Mammary epithelial cell (primary cell): Measurements from ENCODE around the gene CIDEC.

Source experiments
- EZH2 ChIP-seq: IDR thresholded peaks from 2 replicates; pipeline ENCODE4 v1.6.1; 2012; ENCODE audit warnings: low read length, inconsistent platforms, borderline replicate concordance
- TF ChIP-seq, protein P1 (sequence below), 2 donors: IDR thresholded peaks in 1 of 2; conservative IDR thresholded peaks in 1 of 2; 2 replicates each; pipeline ENCODE4 v1.5.1; 2011 to 2012; ENCODE audit warnings: inconsistent platforms in 2 of 2, low read length in 2 of 2, mild to moderate bottlenecking in 2 of 2, control low read depth in 1 of 2, low read depth in 1 of 2; ENCODE audit not compliant: insufficient read depth in 1 of 2; ENCODE audit errors: extremely low read depth in 1 of 2

DNA sequence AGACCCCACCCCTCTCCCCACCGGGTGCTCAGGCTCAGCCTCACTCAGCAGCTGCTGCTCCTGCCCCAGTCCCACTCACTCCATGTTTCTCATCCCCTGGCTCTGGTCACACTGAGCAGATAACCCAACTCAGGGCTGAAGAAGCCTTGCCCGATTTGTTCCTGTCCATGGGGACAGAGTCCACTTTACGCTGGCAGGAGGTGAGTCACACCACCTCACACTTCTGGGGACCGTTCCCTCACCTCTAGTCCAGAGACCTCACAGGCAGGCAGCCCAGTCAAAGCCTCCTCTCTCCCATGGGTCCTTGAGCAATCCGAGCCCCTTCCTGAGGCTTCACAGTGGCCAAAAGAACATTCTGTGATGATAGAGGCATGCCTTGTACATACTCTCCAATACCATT, 1.4 kb downstream of the CIDEC start:
- TF ChIP-seq, protein P1, sequence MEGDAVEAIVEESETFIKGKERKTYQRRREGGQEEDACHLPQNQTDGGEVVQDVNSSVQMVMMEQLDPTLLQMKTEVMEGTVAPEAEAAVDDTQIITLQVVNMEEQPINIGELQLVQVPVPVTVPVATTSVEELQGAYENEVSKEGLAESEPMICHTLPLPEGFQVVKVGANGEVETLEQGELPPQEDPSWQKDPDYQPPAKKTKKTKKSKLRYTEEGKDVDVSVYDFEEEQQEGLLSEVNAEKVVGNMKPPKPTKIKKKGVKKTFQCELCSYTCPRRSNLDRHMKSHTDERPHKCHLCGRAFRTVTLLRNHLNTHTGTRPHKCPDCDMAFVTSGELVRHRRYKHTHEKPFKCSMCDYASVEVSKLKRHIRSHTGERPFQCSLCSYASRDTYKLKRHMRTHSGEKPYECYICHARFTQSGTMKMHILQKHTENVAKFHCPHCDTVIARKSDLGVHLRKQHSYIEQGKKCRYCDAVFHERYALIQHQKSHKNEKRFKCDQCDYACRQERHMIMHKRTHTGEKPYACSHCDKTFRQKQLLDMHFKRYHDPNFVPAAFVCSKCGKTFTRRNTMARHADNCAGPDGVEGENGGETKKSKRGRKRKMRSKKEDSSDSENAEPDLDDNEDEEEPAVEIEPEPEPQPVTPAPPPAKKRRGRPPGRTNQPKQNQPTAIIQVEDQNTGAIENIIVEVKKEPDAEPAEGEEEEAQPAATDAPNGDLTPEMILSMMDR (conservative IDR thresholded peaks at IDR 0.05 in 1 of 2, IDR thresholded peaks at IDR 0.05 in 1 of 2; ENCODE audit: extremely low read depth in 1 of 2, insufficient read depth in 1 of 2, low read depth in 1 of 2, low read length in 2 of 2): no peak
- no peak for TF ChIP-seq EZH2
